ENCODE results near the gene RAPGEF5. TPM values are rescaled to one million over a fixed set of nuclear protein-coding genes. Genes with fewer than 3 reads are reported as not detected.

RAPGEF5 gene
- polyA plus RNA-seq, 1 donor (not counting 4 experiments of a cell fraction or from before 2014, with no cell fraction given): 2.1 TPM

DNA sequence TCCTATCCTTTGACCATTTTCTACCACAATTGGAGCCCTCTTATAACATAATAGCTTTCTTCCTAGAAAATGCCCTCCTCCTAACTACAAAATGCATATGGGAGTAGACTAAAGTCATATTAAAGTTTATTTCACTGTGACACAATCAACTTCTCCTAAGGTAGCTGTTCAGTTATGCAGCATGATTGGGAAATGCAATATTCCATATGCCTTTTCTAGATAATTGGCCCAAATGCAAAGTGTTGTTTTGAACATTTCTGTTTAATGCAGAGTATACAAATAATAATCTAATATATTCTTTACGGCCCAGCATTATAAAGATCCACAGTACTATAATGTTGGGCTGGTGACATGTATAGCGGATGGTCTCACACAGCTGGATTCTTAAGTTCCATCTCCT lies 205.1 kb downstream of the RAPGEF5 start:
- H3K27me3 ChIP-seq (ENCODE audit: control insufficient read depth, extremely low read depth, insufficient read depth, low read length): no peaks in the 10 kb centered on the region
- peaks cover 0 to 3% of the 10 kb centered on the region in 2 experiments for H3K36me3 ChIP-seq (ENCODE audit: control insufficient read depth in 2 of 2, extremely low read depth in 1 of 2, insufficient read depth in 2 of 2, low read length in 2 of 2)
- H3K27ac ChIP-seq (ENCODE audit: control insufficient read depth, insufficient read depth, low read length): no peak overlapping the region
- peaks cover 7% of the 10 kb centered on the region for H3K4me1 ChIP-seq (ENCODE audit: control insufficient read depth, extremely low read depth, insufficient read depth, low read length)
- no peak overlapping the region for H2AFZ ChIP-seq (ENCODE audit: control insufficient read depth, low read length)
- dilution Hi-C loops (cut with MboI; ENCODE audit: extremely low pct_ligation_motif_present, low sequenced_read_pairs): no loop called here
- H3K9me3 ChIP-seq (ENCODE audit: control insufficient read depth, low read depth, low read length): no peaks in the 10 kb centered on the region
- no peaks in the 10 kb centered on the region for H4K20me1 ChIP-seq (ENCODE audit: control insufficient read depth, extremely low read depth, insufficient read depth, low read length)
- FAIRE-seq (no peak), DNase-seq (ENCODE audit: low read depth, low spot score) (no peak)
- TF ChIP-seq, protein P1, sequence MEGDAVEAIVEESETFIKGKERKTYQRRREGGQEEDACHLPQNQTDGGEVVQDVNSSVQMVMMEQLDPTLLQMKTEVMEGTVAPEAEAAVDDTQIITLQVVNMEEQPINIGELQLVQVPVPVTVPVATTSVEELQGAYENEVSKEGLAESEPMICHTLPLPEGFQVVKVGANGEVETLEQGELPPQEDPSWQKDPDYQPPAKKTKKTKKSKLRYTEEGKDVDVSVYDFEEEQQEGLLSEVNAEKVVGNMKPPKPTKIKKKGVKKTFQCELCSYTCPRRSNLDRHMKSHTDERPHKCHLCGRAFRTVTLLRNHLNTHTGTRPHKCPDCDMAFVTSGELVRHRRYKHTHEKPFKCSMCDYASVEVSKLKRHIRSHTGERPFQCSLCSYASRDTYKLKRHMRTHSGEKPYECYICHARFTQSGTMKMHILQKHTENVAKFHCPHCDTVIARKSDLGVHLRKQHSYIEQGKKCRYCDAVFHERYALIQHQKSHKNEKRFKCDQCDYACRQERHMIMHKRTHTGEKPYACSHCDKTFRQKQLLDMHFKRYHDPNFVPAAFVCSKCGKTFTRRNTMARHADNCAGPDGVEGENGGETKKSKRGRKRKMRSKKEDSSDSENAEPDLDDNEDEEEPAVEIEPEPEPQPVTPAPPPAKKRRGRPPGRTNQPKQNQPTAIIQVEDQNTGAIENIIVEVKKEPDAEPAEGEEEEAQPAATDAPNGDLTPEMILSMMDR (optimal IDR thresholded peaks at IDR 0.05 in 1 of 3, IDR thresholded peaks at IDR 0.05 in 1 of 3, conservative IDR thresholded peaks at IDR 0.05 in 1 of 3; ENCODE audit: extremely low read depth in 1 of 3, insufficient read depth in 2 of 3, low read length in 3 of 3): no peak
- TF ChIP-seq EZH2 (IDR thresholded peaks at IDR 0.05; ENCODE audit: low read length): no peak
- no peak overlapping the region for H3K4me2 ChIP-seq (ENCODE audit: control insufficient read depth, extremely low read depth, insufficient read depth, low read depth, low read length)
- H3K9ac ChIP-seq (ENCODE audit: control insufficient read depth, extremely low read depth, insufficient read depth, low read length): no peak overlapping the region
- peaks cover 2% of the 10 kb centered on the region for H3K9me1 ChIP-seq (ENCODE audit: control insufficient read depth, extremely low read depth, insufficient read depth, low read length)
- no peaks in the 10 kb centered on the region for H3K79me2 ChIP-seq (ENCODE audit: control insufficient read depth, insufficient read depth, low read length)
- no peak overlapping the region for H3K4me3 ChIP-seq (ENCODE audit: control insufficient read depth in 2 of 3, extremely low read depth in 1 of 3, insufficient read depth in 2 of 3, low read depth in 1 of 3, low read length in 3 of 3)

DNA sequence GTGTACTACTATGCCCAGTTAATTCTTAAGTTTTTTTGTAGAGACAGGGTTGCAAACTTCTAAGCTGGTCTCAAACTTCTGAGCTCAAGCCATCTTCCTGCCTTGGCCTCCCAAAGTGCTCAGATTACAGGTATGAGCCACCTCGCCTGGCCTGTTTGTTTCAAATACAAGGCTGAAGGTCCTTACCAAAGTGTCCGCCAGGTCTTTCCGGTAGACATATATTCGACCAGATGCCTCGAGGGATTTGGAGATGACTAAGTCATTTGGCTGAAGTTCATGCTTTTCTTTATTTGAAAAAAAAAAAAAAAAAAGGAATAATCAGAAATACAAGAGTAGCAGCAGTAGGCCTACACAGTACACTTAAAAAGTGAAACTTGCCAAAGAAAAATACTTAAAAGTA lies 206.7 kb downstream of the RAPGEF5 start:
- Histone ChIP-seq H3K9ac (ENCODE audit: control insufficient read depth, extremely low read depth, insufficient read depth, low read length) (no peak overlapping the region), H3K9me3 (ENCODE audit: control insufficient read depth, low read depth, low read length) (no peaks in the 10 kb centered on the region), H3K27ac (ENCODE audit: control insufficient read depth, insufficient read depth, low read length) (no peak overlapping the region), H3K27me3 (ENCODE audit: control insufficient read depth, extremely low read depth, insufficient read depth, low read length) (no peaks in the 10 kb centered on the region), H3K4me1 (ENCODE audit: control insufficient read depth, extremely low read depth, insufficient read depth, low read length) (no peaks in the 10 kb centered on the region), H2AFZ (ENCODE audit: control insufficient read depth, low read length) (no peak overlapping the region), H3K79me2 (ENCODE audit: control insufficient read depth, insufficient read depth, low read length) (no peaks in the 10 kb centered on the region), H4K20me1 (ENCODE audit: control insufficient read depth, extremely low read depth, insufficient read depth, low read length) (no peaks in the 10 kb centered on the region), H3K4me3 (ENCODE audit: control insufficient read depth in 2 of 3, extremely low read depth in 1 of 3, insufficient read depth in 2 of 3, low read depth in 1 of 3, low read length in 3 of 3) (no peak overlapping the region), H3K4me2 (ENCODE audit: control insufficient read depth, extremely low read depth, insufficient read depth, low read depth, low read length) (no peak overlapping the region), H3K9me1 (ENCODE audit: control insufficient read depth, extremely low read depth, insufficient read depth, low read length) (peaks cover 2% of the 10 kb centered on the region), H3K36me3 (ENCODE audit: control insufficient read depth in 2 of 2, extremely low read depth in 1 of 2, insufficient read depth in 2 of 2, low read length in 2 of 2) (peaks cover 0 to 3% of the 10 kb centered on the region in 2 experiments)
- no peak for DNase-seq (ENCODE audit: low read depth, low spot score)
- dilution Hi-C loops (cut with MboI; ENCODE audit: extremely low pct_ligation_motif_present, low sequenced_read_pairs): no loop called here
- no peak for TF ChIP-seq EZH2 (IDR thresholded peaks at IDR 0.05; ENCODE audit: low read length)
- TF ChIP-seq, protein P1 (optimal IDR thresholded peaks at IDR 0.05 in 1 of 3, IDR thresholded peaks at IDR 0.05 in 1 of 3, conservative IDR thresholded peaks at IDR 0.05 in 1 of 3; ENCODE audit: extremely low read depth in 1 of 3, insufficient read depth in 2 of 3, low read length in 3 of 3): no peak
- FAIRE-seq: no peak

All from keratinocyte (primary cell).